ENCODE data around the gene KCNQ4. TPM values are rescaled to one million over a fixed set of nuclear protein-coding genes. Genes with fewer than 3 reads are reported as not detected.

KCNQ4 gene
- total and polyA plus RNA-seq, 2 experiments from 2014 or later = 1.3 to 3.0 TPM

- no peaks in the 10 kb centered on the region; the same call in 2 of the 3 replicates for H3K36me3 Mint-ChIP-seq (ENCODE audit: low read depth)
- Histone ChIP-seq H4K20me1 (replicated peaks; ENCODE audit: insufficient read depth) (no peaks in the 10 kb centered on the region), H3K27me3 (ENCODE audit: insufficient read depth) (peaks cover 8% of the 10 kb centered on the region; the same call in 1 of the 2 replicates), H3K4me1 (ENCODE audit: insufficient read depth) (peaks cover 40% of the 10 kb centered on the region), H3K4me3 (no peak overlapping the region), H3K27ac (ENCODE audit: low read depth) (no peak overlapping the region), H3F3A (replicated peaks; ENCODE audit: low read depth) (no peaks in the 10 kb centered on the region; the same call in 1 of the 2 replicates), H3K9me2 (ENCODE audit: insufficient read depth) (no peaks in the 10 kb centered on the region), H3K4me2 (no peak overlapping the region), H3K79me2 (replicated peaks; ENCODE audit: insufficient read depth) (no peaks in the 10 kb centered on the region), H3K36me3 (ENCODE audit: insufficient read depth) (no peaks in the 10 kb centered on the region), H2AFZ (no peak overlapping the region; the same call in 1 of the 2 replicates)
- no peak overlapping the region for H3K27ac Mint-ChIP-seq
- no peak overlapping the region for H3K4me3 Mint-ChIP-seq
- no peak for ATAC-seq
- H3K9me3 Mint-ChIP-seq = no peaks in the 10 kb centered on the region
- no peak for DNase-seq (ENCODE audit: low spot score)
- no peak for TF ChIP-seq CTCF (conservative IDR thresholded peaks at IDR 0.05; ENCODE audit: low read depth in 2 of 2)
- TF ChIP-seq POLR2AphosphoS5 (IDR thresholded peaks at IDR 0.05; ENCODE audit: low read depth) = no peak
- no peak for TF ChIP-seq EZH2 (IDR thresholded peaks at IDR 0.05; ENCODE audit: low read depth, unreplicated experiment)
- TF ChIP-seq ETS1 (IDR thresholded peaks at IDR 0.05) = no peak
- no peak for TF ChIP-seq REST (IDR thresholded peaks at IDR 0.05; ENCODE audit: unreplicated experiment)
- no peak for TF ChIP-seq NANOG (IDR thresholded peaks at IDR 0.05; ENCODE audit: borderline replicate concordance)
- no peak for TF ChIP-seq CREB1 (CRISPR knock-in tag; IDR thresholded peaks at IDR 0.05; ENCODE audit: low read depth)
- TF ChIP-seq ZNF331 (CRISPR knock-in tag; IDR thresholded peaks at IDR 0.05; ENCODE audit: low read depth) = no peak
- TF ChIP-seq JUNB (IDR thresholded peaks at IDR 0.05; ENCODE audit: unreplicated experiment) = no peak
- TF ChIP-seq, protein P1, sequence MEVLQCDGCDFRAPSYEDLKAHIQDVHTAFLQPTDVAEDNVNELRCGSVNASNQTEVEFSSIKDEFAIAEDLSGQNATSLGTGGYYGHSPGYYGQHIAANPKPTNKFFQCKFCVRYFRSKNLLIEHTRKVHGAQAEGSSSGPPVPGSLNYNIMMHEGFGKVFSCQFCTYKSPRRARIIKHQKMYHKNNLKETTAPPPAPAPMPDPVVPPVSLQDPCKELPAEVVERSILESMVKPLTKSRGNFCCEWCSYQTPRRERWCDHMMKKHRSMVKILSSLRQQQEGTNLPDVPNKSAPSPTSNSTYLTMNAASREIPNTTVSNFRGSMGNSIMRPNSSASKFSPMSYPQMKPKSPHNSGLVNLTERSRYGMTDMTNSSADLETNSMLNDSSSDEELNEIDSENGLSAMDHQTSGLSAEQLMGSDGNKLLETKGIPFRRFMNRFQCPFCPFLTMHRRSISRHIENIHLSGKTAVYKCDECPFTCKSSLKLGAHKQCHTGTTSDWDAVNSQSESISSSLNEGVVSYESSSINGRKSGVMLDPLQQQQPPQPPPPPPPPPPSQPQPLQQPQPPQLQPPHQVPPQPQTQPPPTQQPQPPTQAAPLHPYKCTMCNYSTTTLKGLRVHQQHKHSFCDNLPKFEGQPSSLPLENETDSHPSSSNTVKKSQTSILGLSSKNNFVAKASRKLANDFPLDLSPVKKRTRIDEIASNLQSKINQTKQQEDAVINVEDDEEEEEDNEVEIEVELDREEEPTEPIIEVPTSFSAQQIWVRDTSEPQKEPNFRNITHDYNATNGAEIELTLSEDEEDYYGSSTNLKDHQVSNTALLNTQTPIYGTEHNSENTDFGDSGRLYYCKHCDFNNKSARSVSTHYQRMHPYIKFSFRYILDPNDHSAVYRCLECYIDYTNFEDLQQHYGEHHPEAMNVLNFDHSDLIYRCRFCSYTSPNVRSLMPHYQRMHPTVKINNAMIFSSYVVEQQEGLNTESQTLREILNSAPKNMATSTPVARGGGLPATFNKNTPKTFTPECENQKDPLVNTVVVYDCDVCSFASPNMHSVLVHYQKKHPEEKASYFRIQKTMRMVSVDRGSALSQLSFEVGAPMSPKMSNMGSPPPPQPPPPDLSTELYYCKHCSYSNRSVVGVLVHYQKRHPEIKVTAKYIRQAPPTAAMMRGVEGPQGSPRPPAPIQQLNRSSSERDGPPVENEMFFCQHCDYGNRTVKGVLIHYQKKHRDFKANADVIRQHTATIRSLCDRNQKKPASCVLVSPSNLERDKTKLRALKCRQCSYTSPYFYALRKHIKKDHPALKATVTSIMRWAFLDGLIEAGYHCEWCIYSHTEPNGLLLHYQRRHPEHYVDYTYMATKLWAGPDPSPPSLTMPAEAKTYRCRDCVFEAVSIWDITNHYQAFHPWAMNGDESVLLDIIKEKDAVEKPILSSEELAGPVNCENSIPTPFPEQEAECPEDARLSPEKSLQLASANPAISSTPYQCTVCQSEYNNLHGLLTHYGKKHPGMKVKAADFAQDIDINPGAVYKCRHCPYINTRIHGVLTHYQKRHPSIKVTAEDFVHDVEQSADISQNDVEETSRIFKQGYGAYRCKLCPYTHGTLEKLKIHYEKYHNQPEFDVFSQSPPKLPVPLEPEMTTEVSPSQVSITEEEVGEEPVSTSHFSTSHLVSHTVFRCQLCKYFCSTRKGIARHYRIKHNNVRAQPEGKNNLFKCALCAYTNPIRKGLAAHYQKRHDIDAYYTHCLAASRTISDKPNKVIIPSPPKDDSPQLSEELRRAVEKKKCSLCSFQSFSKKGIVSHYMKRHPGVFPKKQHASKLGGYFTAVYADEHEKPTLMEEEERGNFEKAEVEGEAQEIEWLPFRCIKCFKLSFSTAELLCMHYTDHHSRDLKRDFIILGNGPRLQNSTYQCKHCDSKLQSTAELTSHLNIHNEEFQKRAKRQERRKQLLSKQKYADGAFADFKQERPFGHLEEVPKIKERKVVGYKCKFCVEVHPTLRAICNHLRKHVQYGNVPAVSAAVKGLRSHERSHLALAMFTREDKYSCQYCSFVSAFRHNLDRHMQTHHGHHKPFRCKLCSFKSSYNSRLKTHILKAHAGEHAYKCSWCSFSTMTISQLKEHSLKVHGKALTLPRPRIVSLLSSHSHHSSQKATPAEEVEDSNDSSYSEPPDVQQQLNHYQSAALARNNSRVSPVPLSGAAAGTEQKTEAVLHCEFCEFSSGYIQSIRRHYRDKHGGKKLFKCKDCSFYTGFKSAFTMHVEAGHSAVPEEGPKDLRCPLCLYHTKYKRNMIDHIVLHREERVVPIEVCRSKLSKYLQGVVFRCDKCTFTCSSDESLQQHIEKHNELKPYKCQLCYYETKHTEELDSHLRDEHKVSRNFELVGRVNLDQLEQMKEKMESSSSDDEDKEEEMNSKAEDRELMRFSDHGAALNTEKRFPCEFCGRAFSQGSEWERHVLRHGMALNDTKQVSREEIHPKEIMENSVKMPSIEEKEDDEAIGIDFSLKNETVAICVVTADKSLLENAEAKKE (CRISPR knock-in tag; IDR thresholded peaks at IDR 0.05) = no peak
- peaks cover 15% of the 10 kb centered on the region for H3K27me3 Mint-ChIP-seq (ENCODE audit: insufficient read depth, low read depth, poor library complexity)
- peaks cover 43% of the 10 kb centered on the region for H3K4me1 Mint-ChIP-seq
These were observed 22.7 kb downstream of the KCNQ4 start for GRCh38 chr1:40806240-40806639.

Measured in GM23338 (cell line).